Measurements from ENCODE around the gene SLC12A5.
"Not testable (repeated sequence)": the region's sequence is repeated elsewhere in the genome, so short reads cannot be mapped to it uniquely, and the experiment has no call there.

The SLC12A5 gene

GRCh38 chr20:46084805-46085178 is 55.8 kb downstream of the SLC12A5 start:
- no peak for DNase-seq (ENCODE audit: low spot score)
- in situ Hi-C loops (cut with MboI; ENCODE audit: low pct_unique_long_range_greater_than_20kb, low sequenced_read_pairs, unreplicated experiment), result no loop called here
- TF ChIP-seq, protein P1, sequence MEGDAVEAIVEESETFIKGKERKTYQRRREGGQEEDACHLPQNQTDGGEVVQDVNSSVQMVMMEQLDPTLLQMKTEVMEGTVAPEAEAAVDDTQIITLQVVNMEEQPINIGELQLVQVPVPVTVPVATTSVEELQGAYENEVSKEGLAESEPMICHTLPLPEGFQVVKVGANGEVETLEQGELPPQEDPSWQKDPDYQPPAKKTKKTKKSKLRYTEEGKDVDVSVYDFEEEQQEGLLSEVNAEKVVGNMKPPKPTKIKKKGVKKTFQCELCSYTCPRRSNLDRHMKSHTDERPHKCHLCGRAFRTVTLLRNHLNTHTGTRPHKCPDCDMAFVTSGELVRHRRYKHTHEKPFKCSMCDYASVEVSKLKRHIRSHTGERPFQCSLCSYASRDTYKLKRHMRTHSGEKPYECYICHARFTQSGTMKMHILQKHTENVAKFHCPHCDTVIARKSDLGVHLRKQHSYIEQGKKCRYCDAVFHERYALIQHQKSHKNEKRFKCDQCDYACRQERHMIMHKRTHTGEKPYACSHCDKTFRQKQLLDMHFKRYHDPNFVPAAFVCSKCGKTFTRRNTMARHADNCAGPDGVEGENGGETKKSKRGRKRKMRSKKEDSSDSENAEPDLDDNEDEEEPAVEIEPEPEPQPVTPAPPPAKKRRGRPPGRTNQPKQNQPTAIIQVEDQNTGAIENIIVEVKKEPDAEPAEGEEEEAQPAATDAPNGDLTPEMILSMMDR (IDR thresholded peaks at IDR 0.05; ENCODE audit: extremely low read depth, insufficient read depth, missing control alignments), result no peak

DNA sequence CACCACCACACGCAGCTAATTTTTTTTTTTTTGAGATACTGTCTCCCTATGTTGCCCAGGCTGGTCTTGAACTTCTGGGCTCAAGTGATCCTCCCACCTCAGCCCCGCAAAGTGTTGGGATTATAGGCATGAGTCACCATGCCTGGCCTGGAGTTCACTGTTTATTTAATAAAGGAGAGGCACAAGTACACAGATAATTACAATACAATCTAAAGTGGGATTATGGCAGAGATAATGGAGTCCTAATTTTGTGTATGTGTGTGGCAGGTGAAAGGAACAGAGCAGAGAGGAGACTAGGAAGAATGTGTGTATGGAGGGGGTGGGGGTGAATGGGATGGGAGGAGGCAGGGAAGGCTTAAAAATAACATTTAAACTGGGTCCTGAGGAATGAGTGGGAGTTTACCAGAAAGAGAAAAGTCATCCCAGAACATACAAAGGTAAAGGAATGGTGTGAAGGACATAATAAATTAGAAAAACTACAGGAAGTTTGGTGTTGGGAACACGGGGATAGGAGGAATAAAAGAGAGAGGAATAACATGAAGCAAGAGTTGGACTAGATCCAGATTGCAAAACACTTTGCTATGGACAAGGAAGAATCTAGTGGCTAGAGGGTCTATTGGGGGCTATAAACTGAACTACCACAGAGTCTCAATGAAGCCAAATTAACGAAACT is 56.3 kb downstream of the SLC12A5 start:
- no peak for DNase-seq (ENCODE audit: low spot score)
- in situ Hi-C loops (cut with MboI; ENCODE audit: low pct_unique_long_range_greater_than_20kb, low sequenced_read_pairs, unreplicated experiment), result no loop called here
- TF ChIP-seq, protein P1 (IDR thresholded peaks at IDR 0.05; ENCODE audit: extremely low read depth, insufficient read depth, missing control alignments), result no peak

GRCh38 chr20:46087161-46087560 is 58.1 kb downstream of the SLC12A5 start:
- in situ Hi-C loops (cut with MboI; ENCODE audit: low pct_unique_long_range_greater_than_20kb, low sequenced_read_pairs, unreplicated experiment), result no loop called here
- DNase-seq (ENCODE audit: low spot score), result no peak
- TF ChIP-seq, protein P1 (IDR thresholded peaks at IDR 0.05; ENCODE audit: extremely low read depth, insufficient read depth, missing control alignments), result peak; percentile 36

DNA sequence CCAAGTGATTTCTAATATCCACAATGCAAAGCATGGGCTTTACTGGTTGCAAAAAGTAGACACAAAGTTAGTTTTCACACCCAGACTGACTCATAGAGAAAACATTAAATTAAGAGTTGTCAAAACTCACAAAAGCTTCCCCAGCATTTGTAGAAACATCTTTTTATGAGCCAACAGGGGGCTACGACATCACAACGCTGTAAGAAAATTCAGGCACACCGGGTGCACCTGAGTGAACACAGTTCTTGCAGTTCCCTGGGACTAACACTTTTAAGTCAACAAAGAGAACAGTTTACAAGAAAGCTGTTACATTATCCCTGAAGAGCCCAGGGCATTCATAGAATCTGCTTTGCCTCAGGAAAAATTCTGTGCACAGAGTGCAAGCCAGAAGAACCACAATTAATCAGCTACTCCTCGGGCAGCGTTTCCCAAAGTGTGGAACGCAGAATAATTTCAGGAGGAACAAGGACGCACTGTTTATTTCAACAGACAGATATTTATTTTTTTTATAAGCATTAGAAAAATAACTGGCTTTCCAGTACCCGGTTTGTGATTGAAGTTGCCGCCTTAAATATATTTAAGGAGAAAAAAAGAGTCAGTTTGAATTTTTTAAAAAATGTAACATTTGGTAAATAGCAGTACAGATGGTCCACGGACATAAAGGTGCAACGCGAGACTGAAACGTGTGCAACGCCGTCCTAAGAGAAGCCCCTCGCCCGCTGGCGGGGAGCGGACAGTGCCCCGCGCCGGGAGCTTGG is 59.6 kb downstream of the SLC12A5 start:
- TF ChIP-seq, protein P1 (IDR thresholded peaks at IDR 0.05; ENCODE audit: extremely low read depth, insufficient read depth, missing control alignments), result no peak
- no peak for DNase-seq (ENCODE audit: low spot score)
- in situ Hi-C loops (cut with MboI; ENCODE audit: low pct_unique_long_range_greater_than_20kb, low sequenced_read_pairs, unreplicated experiment), result no loop called here

DNA sequence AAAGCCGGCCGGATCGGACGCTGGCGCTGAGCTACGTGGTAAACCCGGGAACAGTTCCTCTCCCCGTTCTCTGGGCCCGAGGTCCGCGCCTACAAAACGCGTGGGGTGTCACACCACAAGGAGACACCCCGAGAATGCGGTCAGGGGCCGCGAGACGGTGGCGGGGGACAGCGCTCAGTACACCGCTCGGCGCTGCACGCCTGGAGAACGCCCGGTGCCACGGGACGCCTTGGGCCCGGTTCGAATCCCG is 60.1 kb downstream of the SLC12A5 start:
- TF ChIP-seq, protein P1 (IDR thresholded peaks at IDR 0.05; ENCODE audit: extremely low read depth, insufficient read depth, missing control alignments), result no peak
- in situ Hi-C loops (cut with MboI; ENCODE audit: low pct_unique_long_range_greater_than_20kb, low sequenced_read_pairs, unreplicated experiment), result no loop called here
- DNase-seq (ENCODE audit: low spot score), result no peak

DNA sequence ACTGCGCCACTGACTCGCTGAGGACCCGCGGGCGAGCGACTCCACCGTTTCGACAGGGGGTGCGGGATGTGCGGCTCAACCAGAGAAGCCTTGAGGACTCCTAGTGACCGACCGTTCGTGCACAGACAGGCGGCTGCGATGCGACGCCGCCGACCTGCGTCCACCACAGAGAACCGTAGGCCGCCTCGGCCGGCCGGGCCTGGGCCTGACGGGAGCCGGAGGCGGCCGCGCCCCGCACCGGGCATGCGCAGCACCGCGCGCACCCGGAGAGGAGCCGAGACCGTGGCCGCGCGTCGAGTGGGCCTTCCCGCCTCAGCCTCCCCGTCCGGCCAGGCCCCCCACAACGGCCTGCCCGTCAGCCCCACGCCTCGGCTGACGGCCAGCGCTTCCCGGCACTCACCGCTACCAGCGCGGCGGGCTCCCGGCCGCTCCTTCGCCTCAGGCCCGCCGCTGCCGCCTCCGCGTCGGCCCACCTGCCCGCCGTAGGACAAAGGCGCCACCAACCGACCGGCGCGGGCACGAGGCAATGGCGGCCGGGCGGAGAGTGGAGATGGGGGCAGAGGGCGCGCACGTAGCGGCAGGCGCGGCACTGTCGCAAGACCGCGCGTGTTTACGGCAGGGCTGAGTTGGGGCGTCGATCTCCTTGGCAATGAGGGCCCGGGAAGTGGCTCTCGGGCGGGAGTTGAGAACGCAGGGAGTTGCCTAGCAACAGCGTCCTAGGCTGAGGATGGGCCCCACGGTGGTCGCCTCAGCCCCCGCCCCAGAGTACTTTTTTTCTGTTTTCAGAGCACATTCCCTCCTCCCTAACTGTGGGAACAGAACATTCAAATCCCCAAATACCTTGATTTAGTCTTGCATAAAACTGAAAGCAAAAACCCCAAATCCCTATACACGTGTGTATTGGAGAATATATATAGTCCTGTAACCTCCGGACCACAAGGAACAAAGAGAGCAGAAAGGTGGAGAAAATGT is 60.7 kb downstream of the SLC12A5 start, which contains the start of gene NCOA5:
Gene NCOA5, minus strand, starts transcription at position 546 of the 972 bp plus-strand sequence. CDS start 10,538 bp downstream, outside the sequence.
- in situ Hi-C loops (cut with MboI; ENCODE audit: low pct_unique_long_range_greater_than_20kb, low sequenced_read_pairs, unreplicated experiment), result no loop called here
- DNase-seq (ENCODE audit: low spot score), result peak; percentile 97

GRCh38 chr20:46091622-46092535 is 62.9 kb downstream of the SLC12A5 start:
- in situ Hi-C loops (cut with MboI; ENCODE audit: low pct_unique_long_range_greater_than_20kb, low sequenced_read_pairs, unreplicated experiment); DNase-seq (ENCODE audit: low spot score): not testable (repeated sequence)

More for the DNA sequence above, 60.7 kb downstream of the SLC12A5 start, which contains the start of gene NCOA5:
- TF ChIP-seq, protein P1 (IDR thresholded peaks at IDR 0.05; ENCODE audit: extremely low read depth, insufficient read depth, missing control alignments), result peak; percentile 64
